ENCODE results near the gene RPS6KB1. TPM values are rescaled to one million over a fixed set of nuclear protein-coding genes. Genes with fewer than 3 reads are reported as not detected.
A peak's percentile ranks its signal among the peaks of the same experiment; 100 is the strongest.

The RPS6KB1 gene
- total and polyA plus RNA-seq, 2 of the 8 experiments (the other 6 are each of a cell fraction or from before 2014, with no cell fraction given), result 3.4 to 28.4 TPM

- TF ChIP-seq ATF3 (IDR thresholded peaks at IDR 0.05; ENCODE audit: insufficient read depth, low read depth, low read length) (no peak), BACH1 (IDR thresholded peaks at IDR 0.05; ENCODE audit: low read length) (peak; percentile 68), RNF2 (IDR thresholded peaks at IDR 0.05; ENCODE audit: borderline replicate concordance, low read depth, low read length, missing control alignments, poor library complexity, severe bottlenecking) (no peak), TEAD4 (IDR thresholded peaks at IDR 0.05; ENCODE audit: low read depth, low read length) (no peak), SIRT6 (IDR thresholded peaks at IDR 0.05; ENCODE audit: low read length) (no peak), SIN3A (conservative IDR thresholded peaks at IDR 0.05 in 1 of 2, IDR thresholded peaks at IDR 0.05 in 1 of 2; ENCODE audit: low read depth in 1 of 2, low read length in 2 of 2) (no peak), MAFK (IDR thresholded peaks at IDR 0.05; ENCODE audit: low read depth, low read length) (peak; percentile 70), YY1 (IDR thresholded peaks at IDR 0.05; ENCODE audit: low read depth, low read length) (0 out of 2 replicates have a peak, but pooled peaks have one; percentile 56), RXRA (IDR thresholded peaks at IDR 0.05; ENCODE audit: insufficient read depth, low read depth, low read length) (no peak), CBX8 (IDR thresholded peaks at IDR 0.05; ENCODE audit: borderline replicate concordance, low read depth, low read length) (no peak), TAF1 (IDR thresholded peaks at IDR 0.05; ENCODE audit: low read depth, low read length) (0 out of 2 replicates have a peak, but pooled peaks have one; percentile 39)
Measured at GRCh38 chr17:59853168-59853918, 39.6 kb upstream of the RPS6KB1 start (continued).

Data from H1 (cell line).